HG02571 (cell line): ENCODE results near the gene EMP2.

Experiments used
- ATAC-seq: cut with Tn5 transposase; IDR thresholded peaks from one replicate; pipeline ENCODE4 v1.9.1; 2021; ENCODE audit warnings: mild to moderate bottlenecking, moderate library complexity; ENCODE audit not compliant: unreplicated experiment

The EMP2 gene

DNA sequence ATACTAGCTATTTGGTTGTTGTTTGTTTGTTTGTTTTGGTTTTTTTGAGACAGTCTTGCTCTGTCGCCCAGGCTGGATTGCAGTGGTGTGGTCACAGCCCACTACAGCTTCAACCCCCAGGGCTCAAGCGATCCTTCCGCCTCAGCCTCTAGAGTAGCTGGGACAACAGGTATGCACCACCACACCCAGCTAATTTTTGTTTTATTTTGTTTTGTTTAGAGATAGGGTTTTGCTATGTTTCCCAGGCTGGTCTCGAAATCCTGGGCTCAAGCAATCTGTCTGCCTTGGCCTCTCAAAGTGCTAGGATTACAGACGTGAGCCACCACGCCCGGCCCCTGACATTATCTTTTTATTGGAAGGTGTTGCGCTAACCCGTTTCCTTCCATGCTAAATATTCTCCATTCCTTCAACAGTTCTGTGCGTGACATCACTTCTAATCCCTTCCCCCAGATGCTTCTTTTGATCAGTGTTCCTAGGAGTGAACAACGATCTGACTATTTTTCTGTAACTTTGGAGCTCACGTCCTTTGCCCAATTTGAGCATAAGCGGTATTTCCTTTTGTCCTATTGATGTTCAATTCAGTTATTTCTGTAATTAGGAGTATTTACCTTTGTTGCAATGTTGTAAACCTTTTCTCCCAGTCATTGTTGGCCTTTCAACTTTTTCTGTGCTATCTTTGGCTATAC is 30.2 kb upstream of the EMP2 start:
- ATAC-seq: no peak

DNA sequence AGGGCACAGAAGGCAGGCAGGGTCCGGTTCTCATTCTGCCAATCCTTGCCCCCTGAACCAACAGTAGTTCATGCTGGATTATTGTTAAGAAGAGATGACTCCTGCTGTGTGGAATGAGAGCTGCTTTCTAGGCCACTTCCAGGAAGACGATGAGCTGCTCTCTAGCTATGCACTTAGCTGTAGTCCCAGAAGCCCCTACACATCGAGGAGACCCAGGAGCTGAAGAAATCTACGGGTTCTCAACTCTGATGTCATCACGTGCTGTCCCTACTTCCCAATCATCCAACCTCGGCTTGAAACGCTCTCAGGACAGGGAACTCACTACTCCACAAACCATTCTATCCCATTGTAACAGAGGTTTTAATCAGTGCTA is 29.0 kb upstream of the EMP2 start:
- no peak for ATAC-seq

GRCh38 chr16:10608687-10609401 is 28.4 kb upstream of the EMP2 start:
- no peak for ATAC-seq

- no peak for ATAC-seq
Observed at GRCh38 chr16:10607157-10607556, 26.8 kb upstream of the EMP2 start.

DNA sequence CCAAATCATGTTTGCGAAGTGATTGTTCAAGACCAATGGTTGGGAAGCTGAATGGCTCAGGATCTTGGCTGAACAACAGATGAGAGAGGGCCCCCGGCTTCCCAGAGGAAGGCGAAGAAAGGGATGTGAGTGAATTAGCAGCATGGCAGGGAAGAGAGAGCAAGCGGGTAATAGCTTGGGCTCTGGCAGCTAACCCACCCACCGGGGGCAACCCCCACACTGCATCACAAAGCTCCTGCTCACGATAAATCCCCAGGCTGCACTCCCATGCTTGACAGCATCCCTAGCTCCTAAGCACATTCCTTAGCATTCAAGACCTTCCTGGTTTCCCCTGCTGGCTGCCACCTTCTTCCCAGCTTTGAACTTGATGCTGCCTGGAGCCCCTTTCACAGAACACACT is 26.2 kb upstream of the EMP2 start:
- no peak for ATAC-seq

- no peak for ATAC-seq
Observed at GRCh38 chr16:10605636-10606035, 25.2 kb upstream of the EMP2 start.

GRCh38 chr16:10601444-10602408 is 21.3 kb upstream of the EMP2 start:
- no peak for ATAC-seq

- ATAC-seq: no peak
Observed at GRCh38 chr16:10600782-10601443, 20.5 kb upstream of the EMP2 start.

GRCh38 chr16:10599626-10600025 is 19.2 kb upstream of the EMP2 start:
- no peak for ATAC-seq

- no peak for ATAC-seq
Observed at GRCh38 chr16:10598157-10598556, 17.8 kb upstream of the EMP2 start.

DNA sequence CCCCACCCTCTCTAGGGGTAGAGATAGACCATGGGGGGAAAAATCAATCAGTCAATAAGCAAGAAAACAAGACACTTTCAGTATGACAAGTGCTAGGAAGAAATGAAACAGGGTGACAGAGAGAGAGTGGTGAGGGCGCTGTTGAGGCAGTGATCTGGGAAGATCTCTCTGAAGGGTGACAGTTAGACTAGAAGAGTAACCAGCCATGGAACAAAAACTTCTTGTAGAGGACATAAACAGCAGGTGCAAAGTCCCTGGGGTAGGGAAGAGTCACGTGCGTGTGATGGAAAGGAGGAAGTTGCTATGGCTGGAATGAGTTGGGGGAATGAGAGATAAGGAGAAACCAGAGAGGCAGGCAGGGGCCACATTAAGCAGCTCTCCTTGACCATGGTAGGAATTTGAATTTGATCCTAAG is 16.8 kb upstream of the EMP2 start:
- ATAC-seq: no peak

DNA sequence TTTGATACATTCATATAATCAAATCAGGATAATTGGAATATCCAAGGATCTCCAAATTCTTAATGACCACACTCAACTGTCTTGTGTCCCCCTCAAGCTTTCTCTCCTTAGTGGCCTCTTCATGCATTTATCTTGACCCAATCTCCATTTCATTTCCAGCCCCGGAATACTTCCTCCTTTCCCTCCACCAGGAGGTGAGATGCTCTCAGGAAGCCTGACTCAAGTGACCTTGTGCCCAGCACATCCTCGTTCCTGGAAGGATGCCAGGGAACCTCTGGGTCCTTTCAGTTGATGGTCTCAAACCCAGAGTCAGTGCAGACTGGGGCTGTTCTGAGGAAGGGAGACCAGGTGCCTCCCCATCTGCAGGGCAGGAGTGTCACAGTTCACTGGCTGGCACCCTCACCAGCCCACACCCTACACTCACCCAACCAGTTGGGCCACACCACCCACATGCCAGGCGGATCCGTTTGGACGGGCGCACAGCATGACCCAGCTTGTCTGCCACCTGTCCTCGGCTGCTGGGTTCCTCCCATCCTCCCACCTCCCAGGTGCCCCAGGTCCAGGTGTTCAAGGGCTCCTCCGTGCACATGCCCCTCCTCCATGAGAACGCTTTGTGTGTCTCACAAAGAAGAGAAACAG is 14.0 kb upstream of the EMP2 start:
- ATAC-seq: no peak

- ATAC-seq: no peak
Observed at GRCh38 chr16:10592611-10593010, 12.2 kb upstream of the EMP2 start.

GRCh38 chr16:10590342-10590741 is 9.9 kb upstream of the EMP2 start:
- ATAC-seq: no peak

- no peak for ATAC-seq
Observed at GRCh38 chr16:10589109-10589508, 8.7 kb upstream of the EMP2 start.

GRCh38 chr16:10587622-10588021 is 7.2 kb upstream of the EMP2 start:
- ATAC-seq: no peak

DNA sequence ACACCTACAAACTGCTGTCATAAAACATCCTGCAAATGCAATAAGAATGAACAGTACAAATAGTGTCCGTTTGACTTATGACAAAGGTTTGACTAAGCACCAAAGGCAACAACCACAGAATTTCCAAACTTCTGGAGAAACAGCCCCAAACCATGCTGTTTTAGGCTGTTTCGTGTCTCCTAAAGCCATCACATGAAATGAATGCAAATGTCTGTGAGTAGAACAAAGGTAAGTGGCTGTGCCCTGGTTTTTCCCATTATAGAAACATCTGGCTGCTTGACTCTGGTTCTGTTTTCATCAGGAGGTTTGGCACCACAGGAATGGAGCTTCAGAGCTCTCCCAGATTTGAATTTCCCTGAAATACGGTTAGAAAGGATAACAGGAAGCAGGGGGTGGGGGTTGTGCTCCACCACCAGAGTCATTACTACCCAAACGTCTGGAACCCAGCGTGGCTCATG is 4.6 kb upstream of the EMP2 start:
- ATAC-seq: no peak

DNA sequence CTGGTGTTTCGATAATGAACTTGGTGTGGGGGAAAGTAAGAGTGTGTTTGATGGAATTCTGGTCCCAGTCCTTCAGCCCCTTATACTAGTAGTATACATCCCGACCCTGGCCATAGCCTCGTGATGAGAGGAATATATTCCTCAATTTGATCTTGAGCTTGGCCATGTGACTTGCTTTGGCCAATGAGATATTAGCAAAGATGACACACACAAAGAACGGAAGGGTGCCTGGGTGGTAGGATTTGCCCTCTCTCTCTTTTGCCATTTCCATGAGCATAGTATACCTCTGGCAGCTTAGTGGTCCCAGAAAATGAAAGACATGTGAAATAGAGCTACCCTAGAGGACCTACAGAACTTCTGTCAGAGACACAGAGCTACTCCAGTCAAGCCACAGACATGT is 2.9 kb upstream of the EMP2 start:
- no peak for ATAC-seq

DNA sequence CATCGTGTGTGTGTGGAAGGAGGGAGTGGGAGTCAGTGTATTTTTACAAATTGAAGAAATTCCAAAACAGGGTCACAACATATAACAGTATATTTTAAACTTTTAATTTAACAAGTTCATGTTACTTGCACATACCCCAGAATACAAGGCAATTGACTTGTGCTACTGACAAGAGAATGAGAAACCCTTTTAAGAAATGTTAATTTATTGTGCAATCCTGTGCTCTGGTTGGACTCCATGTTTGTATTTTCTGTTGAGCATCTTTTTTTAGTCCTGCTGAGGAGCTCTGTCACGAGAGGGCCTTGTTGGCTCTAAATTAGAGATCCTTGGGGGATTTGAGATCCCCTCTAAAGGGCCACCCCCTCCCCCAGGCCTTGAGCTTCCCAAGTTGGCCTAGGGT is 1.1 kb upstream of the EMP2 start:
- ATAC-seq: no peak

GRCh38 chr16:10580883-10581247 is 467 bp upstream of the EMP2 start:
- no peak for ATAC-seq

DNA sequence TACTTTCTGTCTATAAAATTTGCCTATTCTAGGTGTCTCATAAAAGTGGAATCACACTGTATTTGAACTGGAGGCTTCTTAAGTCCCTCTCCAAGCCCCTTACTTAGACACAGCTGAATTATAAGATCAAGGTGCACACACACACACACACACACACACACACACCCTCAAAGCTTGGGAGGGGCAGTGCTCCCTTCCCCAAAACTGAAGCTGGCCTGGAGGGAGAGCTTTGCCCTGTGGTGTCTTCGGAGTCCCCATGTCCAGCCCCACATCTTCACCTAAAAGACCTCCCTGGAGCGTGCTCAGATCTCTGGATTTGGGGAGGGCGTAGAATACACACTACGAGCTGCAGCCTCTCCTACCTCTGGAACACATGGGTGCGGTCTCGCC is 828 bp downstream of the EMP2 start:
- no peak for ATAC-seq
